Uterus (tissue), 2 donors: ENCODE results near the gene IYD.

Experiments used
- POLR2A ChIP-seq, 2 donors: fragments of 450-650 bp; IDR thresholded peaks; one replicate each; pipeline ENCODE4 v1.6.1; 2016; ENCODE audit warnings: antibody characterized with exemption in 2 of 2, mild to moderate bottlenecking in 1 of 2, moderate library complexity in 1 of 2
- TF ChIP-seq, protein P1 (sequence below), 4 experiments: fragments of 200-600 bp in 2 of 4; fragments of 450-650 bp in 2 of 4; sonication (generic) in 2 of 4; IDR thresholded peaks; one replicate each; pipeline ENCODE4 v1.5.1; 2016 to 2019; ENCODE audit warnings: antibody characterized with exemption in 4 of 4, mild to moderate bottlenecking in 2 of 4, moderate library complexity in 1 of 4

DNA sequence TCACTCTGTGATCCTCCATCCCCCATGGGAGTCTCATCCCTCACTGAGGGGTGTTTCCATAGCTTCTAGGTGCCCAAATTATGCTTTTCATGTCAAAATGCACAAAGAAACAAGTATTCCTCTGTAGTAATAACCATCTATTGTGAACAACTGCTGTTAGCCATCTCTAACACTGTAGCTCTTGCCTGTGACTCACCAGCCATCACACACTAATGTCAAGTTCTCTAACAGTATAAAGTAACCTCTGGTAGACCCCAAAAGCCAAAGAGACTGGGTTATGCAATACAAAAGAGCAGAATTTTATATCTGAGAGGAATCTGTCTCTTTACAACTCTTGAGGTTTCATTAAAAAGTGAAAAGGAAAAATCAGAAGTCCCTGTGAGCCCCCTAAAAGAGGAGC is 25.4 kb upstream of the IYD start:
- TF ChIP-seq POLR2A (IDR thresholded peaks at IDR 0.05): no peak
- TF ChIP-seq, protein P1, sequence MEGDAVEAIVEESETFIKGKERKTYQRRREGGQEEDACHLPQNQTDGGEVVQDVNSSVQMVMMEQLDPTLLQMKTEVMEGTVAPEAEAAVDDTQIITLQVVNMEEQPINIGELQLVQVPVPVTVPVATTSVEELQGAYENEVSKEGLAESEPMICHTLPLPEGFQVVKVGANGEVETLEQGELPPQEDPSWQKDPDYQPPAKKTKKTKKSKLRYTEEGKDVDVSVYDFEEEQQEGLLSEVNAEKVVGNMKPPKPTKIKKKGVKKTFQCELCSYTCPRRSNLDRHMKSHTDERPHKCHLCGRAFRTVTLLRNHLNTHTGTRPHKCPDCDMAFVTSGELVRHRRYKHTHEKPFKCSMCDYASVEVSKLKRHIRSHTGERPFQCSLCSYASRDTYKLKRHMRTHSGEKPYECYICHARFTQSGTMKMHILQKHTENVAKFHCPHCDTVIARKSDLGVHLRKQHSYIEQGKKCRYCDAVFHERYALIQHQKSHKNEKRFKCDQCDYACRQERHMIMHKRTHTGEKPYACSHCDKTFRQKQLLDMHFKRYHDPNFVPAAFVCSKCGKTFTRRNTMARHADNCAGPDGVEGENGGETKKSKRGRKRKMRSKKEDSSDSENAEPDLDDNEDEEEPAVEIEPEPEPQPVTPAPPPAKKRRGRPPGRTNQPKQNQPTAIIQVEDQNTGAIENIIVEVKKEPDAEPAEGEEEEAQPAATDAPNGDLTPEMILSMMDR (IDR thresholded peaks at IDR 0.05): no peak
